ENCODE data around the gene VENTX.
"Not testable (repeated sequence)": the region's sequence is repeated elsewhere in the genome, so short reads cannot be mapped to it uniquely, and the experiment has no call there.

The VENTX gene

GRCh38 chr10:133258818-133259601 is 21.4 kb downstream of the VENTX start:
- DNase-seq = peak; percentile 87 to 90

- DNase-seq = no peak
These were observed 21.9 kb downstream of the VENTX start for GRCh38 chr10:133259602-133259989.

DNA sequence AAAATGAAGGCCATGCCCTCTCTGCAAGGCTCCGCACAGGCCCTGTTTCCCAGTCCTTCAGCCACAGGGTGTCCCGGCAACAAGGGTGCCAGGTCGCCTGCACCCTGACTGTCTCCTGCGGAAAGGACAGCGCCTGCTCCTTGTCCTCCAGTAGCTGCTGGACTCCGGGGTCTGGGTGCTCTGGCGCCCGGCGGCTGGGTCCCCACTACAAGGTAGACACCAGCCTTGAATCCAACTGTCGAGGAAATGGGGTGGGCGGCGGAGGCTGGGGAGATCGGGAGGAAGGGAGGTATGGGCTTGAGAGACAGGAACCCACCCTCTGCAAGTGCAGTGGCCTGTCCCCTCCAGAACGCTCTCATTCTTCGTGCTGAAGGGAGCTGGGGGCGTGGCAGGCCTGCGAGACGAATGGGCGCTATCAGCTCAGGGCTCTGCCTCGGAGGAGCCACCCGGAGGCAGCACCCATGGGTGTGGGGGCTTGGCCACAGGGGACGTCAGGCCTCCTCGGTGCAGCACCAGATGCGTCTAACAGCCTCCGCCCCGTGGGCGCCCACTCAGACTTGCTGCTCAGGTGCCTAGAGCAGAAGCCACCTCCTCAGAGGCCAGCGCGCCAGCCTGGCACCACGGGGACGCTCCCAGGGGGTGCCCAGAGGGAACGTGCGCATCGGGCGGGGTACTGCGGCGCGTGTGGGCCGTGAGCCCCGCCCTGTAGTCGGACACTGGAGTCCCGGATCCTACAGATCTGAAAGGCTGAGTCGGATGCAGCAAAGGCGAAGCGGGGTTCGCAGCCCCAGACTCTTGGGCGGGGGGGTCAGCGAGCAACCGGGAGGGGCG is 23.5 kb downstream of the VENTX start:
- DNase-seq = no peak

- DNase-seq = no peak
These were observed 24.2 kb downstream of the VENTX start for GRCh38 chr10:133261726-133262325.

GRCh38 chr10:133262696-133263095 is 25.0 kb downstream of the VENTX start:
- DNase-seq = no peak

DNA sequence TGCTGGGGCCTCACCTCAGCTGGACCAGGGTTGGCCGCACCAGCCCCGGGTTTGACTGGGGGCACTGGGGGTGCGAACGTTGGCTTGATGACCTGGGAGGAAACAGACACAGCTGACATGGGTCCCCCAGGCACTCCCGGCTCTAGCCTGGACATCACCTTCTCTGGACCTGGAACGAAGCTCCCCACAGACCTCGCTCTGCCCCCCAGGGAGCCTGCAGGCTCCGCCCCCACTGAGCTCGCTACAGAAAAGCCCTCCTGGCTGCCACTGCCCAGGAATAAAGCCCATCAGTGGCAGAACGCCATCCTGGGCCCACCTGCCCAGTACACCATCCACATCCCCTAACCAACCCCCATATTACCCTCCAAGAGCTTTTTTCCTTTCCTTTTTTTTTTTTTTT is 26.0 kb downstream of the VENTX start:
- DNase-seq = no peak

DNA sequence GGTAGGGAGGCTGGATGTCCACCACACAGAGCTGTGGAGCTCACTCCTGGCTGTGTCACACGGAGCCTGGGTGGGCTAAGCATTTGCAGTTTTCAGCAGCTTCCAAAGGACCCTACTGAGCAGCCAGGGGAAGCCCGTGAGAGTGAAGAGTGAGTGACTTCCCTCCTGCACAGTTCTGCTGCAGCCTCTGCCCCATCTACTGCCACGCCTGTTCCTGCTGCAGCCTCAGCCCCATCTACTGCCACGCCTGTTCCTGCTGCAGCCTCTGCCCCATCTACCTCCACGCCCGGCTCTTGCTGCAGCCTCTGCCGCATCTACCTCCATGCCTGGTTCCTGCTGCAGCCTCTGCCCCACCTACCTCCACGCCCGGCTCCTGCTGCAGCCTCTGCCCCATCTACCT is 26.8 kb downstream of the VENTX start:
- no peak for DNase-seq

DNA sequence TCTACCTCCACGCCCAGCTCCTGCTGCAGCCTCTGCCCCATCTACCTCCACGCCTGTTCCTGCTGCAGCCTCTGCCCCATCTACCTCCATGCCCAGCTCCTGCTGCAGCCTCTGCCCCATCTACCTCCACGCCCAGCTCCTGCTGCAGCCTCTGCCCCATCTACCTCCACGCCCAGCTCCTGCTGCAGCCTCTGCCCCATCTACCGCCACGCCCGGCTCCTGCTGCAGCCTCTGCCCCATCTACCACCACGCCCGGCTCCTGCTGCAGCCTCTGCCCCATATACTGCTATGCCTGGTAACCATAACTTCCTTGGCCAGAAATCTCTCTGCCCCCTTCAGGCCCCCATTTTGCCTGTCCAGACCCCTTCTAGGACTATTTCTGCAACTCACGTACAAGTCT is 27.4 kb downstream of the VENTX start:
- not testable (repeated sequence) for DNase-seq

GRCh38 chr10:133266056-133266795 is 28.6 kb downstream of the VENTX start:
- no peak for DNase-seq

GRCh38 chr10:133267293-133267692 is 29.6 kb downstream of the VENTX start:
- no peak for DNase-seq

- DNase-seq = no peak
These were observed 30.2 kb downstream of the VENTX start for GRCh38 chr10:133267829-133268228.

GRCh38 chr10:133268532-133268931 is 30.9 kb downstream of the VENTX start:
- no peak for DNase-seq

DNA sequence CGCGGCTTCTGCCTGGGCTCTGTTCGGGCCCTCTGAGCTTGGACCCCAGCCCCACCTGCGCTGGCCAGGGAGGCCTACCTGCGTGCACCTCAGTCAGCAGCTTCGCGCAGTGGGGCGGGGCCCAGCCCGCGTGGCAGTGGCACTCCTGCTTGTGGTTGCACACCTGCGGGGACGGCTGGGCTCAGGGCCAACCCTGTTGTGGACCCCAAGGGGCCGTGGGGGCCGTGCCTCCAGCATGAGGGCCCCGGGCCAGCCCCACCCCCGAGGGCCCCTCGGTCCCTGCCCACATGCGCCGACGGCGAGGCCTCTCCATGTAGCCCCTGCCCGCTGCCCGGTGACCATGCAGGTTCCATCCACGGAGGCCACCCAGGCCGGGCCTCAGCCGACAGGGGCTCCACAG is 31.7 kb downstream of the VENTX start:
- DNase-seq = no peak

GRCh38 chr10:133270204-133270603 is 32.5 kb downstream of the VENTX start:
- no peak for DNase-seq

GRCh38 chr10:133270773-133271297 is 33.2 kb downstream of the VENTX start:
- no peak for DNase-seq

GRCh38 chr10:133271521-133272300 is 34.1 kb downstream of the VENTX start:
- no peak for DNase-seq

- no peak for DNase-seq
These were observed 34.8 kb downstream of the VENTX start for GRCh38 chr10:133272301-133272963.

- no peak for DNase-seq
These were observed 35.3 kb downstream of the VENTX start for GRCh38 chr10:133272964-133273420.

GRCh38 chr10:133273534-133274143 is 36.0 kb downstream of the VENTX start:
- no peak for DNase-seq

DNA sequence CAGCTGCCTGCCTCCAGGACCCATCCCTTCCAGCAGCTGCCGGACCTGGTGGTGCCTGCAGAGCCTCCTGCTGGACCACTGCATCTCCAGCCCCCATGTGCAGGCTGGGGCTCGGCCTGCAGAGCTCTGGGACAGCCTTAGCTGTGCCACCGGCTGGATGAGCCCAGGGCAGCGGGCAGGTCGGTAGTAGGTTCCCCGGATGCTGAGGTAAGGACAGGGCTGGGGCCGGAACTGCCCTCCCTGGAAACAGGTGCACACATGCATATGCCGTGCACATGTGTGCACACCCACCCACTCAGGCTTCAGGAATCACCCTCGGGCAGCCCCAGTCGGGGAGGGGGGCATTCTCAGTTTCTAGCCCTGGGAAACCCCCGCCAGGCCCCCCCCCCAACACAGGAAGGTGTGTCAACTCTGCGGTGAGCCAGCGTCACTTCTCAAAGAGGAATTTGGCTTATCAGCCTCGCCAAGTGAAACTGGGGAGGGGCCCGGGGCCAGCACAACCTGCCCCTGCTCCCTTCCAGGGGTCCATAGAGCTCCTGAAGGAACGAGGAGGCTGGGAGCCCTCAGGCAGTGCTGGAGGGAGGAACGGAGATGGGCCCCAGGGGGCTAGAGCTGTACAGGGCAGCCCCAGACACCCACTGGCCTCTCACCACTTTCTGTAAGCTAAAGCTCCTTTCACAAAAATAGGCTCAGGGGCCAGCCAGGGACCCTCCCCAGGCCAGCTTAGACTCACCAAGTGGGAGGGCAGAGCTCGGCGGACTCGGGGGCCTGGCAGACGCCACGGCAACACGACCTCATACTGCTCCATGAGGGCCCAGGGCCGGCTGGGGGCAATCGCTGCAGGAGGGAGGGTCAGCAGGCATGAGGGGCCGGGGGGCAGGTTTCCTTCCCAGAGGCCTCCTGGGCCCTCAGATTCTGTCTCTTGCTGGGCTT is 37.4 kb downstream of the VENTX start:
- DNase-seq = peak in 1 of 2 experiments; percentile 25
